ENCODE measurements around the gene SGSM2. TPM values are rescaled to one million over a fixed set of nuclear protein-coding genes. Genes with fewer than 3 reads are reported as not detected.

SGSM2 gene
- total and polyA plus RNA-seq, 12 donors: 16.3 to 393 (median 52.9) TPM

DNA sequence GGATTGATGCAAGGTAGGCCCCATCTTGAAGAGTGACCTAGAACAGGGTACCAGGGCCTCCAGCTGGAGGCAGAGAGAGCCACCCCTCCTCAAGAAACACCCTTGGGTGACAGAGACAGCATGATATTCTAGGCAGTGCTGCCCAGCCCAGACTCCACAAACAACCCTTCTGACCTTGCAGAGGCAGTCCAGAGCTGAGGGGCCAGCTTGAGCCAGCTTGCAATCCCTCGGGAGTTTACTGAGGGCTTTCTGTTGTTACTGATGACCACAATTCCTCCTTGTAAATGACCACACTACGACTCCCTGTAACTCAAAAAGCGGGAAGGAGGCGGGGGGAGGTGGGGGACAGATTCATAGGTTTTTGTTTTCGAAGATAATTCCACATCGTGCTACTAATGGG lies 82.2 kb downstream of the SGSM2 start:
- intact Hi-C loops (cut with DNase I): no loop called here
- DNase-seq: peak in 1 of 7 donors; percentile 31

DNA sequence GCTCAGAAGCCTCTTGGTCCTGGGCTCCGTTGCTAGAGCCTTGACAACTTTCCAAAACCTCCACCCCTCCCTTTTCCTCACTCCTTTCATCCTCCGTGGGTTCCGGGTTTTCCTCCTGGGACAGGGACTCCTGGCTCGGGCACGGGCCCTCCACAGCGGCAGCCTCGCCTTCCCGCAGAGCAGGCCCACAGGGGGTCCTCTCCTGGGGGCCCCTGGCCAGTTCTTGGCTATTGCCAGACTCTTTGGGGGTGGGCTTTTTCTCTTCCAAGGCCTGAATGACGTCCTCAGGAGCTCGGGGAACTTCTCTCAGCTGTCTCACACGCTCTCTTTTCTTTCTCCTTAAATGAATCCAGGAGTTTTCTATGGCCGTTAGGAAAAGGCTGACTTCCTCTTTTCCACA lies 82.9 kb downstream of the SGSM2 start:
- Histone ChIP-seq H3K4me1 (replicated peaks in 1 of 2) (peaks cover 39 to 55% of the 10 kb centered on the region in 2 donors), H3K9me3 (replicated peaks in 1 of 3) (no peaks in the 10 kb centered on the region), H3K27ac (peak overlapping the region in 3 of 5 donors; percentile 81 to 93 (median 83)), H3K36me3 (replicated peaks in 1 of 2) (peaks cover 0 to 14% of the 10 kb centered on the region in 2 donors), H3K27me3 (no peaks in the 10 kb centered on the region), H3K4me3 (no peak overlapping the region)
- TF ChIP-seq, protein P1, sequence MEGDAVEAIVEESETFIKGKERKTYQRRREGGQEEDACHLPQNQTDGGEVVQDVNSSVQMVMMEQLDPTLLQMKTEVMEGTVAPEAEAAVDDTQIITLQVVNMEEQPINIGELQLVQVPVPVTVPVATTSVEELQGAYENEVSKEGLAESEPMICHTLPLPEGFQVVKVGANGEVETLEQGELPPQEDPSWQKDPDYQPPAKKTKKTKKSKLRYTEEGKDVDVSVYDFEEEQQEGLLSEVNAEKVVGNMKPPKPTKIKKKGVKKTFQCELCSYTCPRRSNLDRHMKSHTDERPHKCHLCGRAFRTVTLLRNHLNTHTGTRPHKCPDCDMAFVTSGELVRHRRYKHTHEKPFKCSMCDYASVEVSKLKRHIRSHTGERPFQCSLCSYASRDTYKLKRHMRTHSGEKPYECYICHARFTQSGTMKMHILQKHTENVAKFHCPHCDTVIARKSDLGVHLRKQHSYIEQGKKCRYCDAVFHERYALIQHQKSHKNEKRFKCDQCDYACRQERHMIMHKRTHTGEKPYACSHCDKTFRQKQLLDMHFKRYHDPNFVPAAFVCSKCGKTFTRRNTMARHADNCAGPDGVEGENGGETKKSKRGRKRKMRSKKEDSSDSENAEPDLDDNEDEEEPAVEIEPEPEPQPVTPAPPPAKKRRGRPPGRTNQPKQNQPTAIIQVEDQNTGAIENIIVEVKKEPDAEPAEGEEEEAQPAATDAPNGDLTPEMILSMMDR (IDR thresholded peaks at IDR 0.05): no peak
- TF ChIP-seq POLR2A (IDR thresholded peaks at IDR 0.05): no peak
- intact Hi-C loops (cut with DNase I): no loop called here
- 37 to 56% (median 53%) methylated on average over 12 of the region's 12 CpGs for WGBS, 4 donors
- peak in 2 of 7 donors; percentile 45 to 58 for DNase-seq

More for the DNA sequence above, 82.2 kb downstream of the SGSM2 start:
- Histone ChIP-seq H3K4me1 (replicated peaks in 1 of 2) (peaks cover 39 to 55% of the 10 kb centered on the region in 2 donors), H3K36me3 (replicated peaks in 1 of 2) (peaks cover 0 to 14% of the 10 kb centered on the region in 2 donors), H3K4me3 (no peak overlapping the region), H3K9me3 (replicated peaks in 1 of 3) (no peaks in the 10 kb centered on the region), H3K27ac (peak overlapping the region; percentile 29 to 93 (median 81)), H3K27me3 (no peaks in the 10 kb centered on the region)
- 60 to 74% (median 71%) methylated on average over 3 to 6 of the region's 6 CpGs for WGBS, 4 donors
- no peak for TF ChIP-seq POLR2A (IDR thresholded peaks at IDR 0.05)
- TF ChIP-seq, protein P1 (IDR thresholded peaks at IDR 0.05): no peak

DNA sequence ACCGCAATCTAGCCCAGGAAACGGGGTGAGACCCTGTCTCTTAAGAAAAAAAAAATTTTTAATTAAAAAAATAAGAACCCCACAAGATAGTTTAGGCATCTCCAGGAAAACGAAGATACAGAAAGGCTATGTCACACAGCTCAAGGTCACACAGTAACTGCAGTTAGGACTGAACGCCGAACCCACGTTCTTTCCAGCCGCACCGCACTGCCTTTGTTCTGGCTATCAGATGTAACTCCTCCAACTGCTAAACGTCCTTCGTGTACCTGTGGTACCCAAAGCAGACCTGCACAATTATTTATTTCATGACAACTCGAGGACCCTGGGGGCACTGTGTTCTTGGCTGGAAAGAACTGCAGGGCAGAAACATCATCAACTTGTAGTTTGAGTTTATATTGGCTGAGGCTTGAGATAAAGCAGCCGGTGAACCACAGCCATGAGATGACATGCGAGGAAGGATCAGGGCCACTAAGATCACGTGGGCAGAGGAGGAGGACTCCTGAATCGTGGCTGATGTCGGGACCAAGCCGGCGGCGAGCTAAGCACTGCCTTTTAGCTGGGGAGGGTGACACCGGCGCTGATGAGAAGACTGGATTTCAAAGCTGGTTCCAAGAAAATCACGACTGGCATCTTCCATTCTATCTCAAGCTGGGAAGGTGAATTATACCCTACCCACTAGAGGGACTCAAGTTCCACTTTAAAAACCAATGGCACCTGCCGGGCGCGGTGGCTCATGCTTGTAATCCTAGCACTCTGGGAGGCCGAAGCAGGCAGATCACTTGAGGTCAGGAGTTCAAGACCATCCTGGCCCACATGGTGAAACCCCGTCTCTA lies 84.2 kb downstream of the SGSM2 start:
- DNase-seq: peak; percentile 53 to 83 (median 73)
- WGBS, 4 donors: 44 to 59% (median 51%) methylated on average over 27 of the region's 27 CpGs
- peaks cover 0 to 14% of the 10 kb centered on the region in 2 donors for H3K36me3 ChIP-seq (replicated peaks in 1 of 2)
- peak overlapping the region; percentile 56 to 77 (median 74) for H3K27ac ChIP-seq
- TF ChIP-seq POLR2A (IDR thresholded peaks at IDR 0.05): peak in 1 of 2 donors; percentile 28
- TF ChIP-seq, protein P1 (IDR thresholded peaks at IDR 0.05): peak in 5 of 6 experiments; percentile 34 to 63 (median 52)
- H3K9me3 ChIP-seq (replicated peaks in 1 of 3): no peaks in the 10 kb centered on the region
- H3K27me3 ChIP-seq: no peaks in the 10 kb centered on the region
- intact Hi-C loops (cut with DNase I): no loop called here
- peaks cover 32 to 47% of the 10 kb centered on the region in 2 donors for H3K4me1 ChIP-seq (replicated peaks in 1 of 2)
- H3K4me3 ChIP-seq: no peak overlapping the region

DNA sequence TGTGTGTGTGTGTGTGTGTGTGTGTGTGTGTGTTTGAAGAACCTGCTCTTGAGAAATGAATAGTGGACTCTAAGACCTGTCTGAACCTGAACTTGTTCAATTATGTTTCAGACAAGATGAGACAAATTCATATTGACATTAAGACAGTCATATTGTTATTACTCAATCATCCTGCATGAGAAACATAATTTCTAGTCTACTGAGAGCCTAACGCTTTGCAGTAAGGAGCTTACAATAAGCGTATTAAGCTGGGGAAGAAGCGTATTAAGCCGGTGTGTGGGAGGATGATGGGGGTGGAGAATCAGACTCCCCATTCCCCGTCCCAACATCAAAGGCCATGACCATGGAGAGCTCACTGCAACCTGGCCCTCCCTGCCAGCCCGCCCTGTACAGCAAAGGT lies 86.0 kb downstream of the SGSM2 start:
- Histone ChIP-seq H3K27ac (no peak overlapping the region), H3K27me3 (no peaks in the 10 kb centered on the region), H3K4me3 (no peak overlapping the region), H3K4me1 (replicated peaks in 1 of 2) (peaks cover 34 to 36% of the 10 kb centered on the region in 2 donors), H3K9me3 (replicated peaks in 1 of 3) (no peaks in the 10 kb centered on the region), H3K36me3 (replicated peaks in 1 of 2) (peaks cover 0 to 14% of the 10 kb centered on the region in 2 donors)
- no peak for DNase-seq
- TF ChIP-seq, protein P1 (IDR thresholded peaks at IDR 0.05): no peak
- TF ChIP-seq POLR2A (IDR thresholded peaks at IDR 0.05): no peak
- WGBS, 4 donors: 81 to 87% (median 82%) methylated on average over 6 of the region's 6 CpGs
- intact Hi-C loops (cut with DNase I): no loop called here

All from adrenal gland (tissue), 12 donors.